Common myeloid progenitor, CD34-positive (primary cell): ENCODE data around the gene OR8D4. TPM values are rescaled to one million over a fixed set of nuclear protein-coding genes. Genes with fewer than 3 reads are reported as not detected.
"Not testable (repeated sequence)": the region's sequence is repeated elsewhere in the genome, so short reads cannot be mapped to it uniquely, and the experiment has no call there.

ENCODE experiments used
- CTCF ChIA-PET: fragments of 350-600 bp; sonication (Branson Sonifier 250); formaldehyde crosslinking; loops from one replicate; lab custom pipeline; 2021; ENCODE audit warnings: antibody characterized with exemption; lab: Charles Lee
- POLR2A ChIA-PET: fragments of 350-600 bp; sonication (Branson Sonifier 250); formaldehyde crosslinking; loops from one replicate; lab custom pipeline; 2021; ENCODE audit warnings: antibody characterized with exemption; lab: Charles Lee
- DNase-seq, 3 donors: peaks; one replicate each; pipeline versions ENCODE4 v3.0.0 to v3.0.0-alpha.2; 2013
- H3K27ac ChIP-seq, 2 experiments: 1 replicate in 1 of 2; 2 replicates in 1 of 2; pipeline ENCODE4 v1.7.0; 2013; ENCODE audit warnings: inconsistent platforms in 2 of 2, low read length in 2 of 2, mild to moderate bottlenecking in 2 of 2, low read depth in 1 of 2, moderate library complexity in 1 of 2; ENCODE audit not compliant: severe bottlenecking in 2 of 2, insufficient read depth in 1 of 2, poor library complexity in 1 of 2
- H3K27me3 ChIP-seq, 5 experiments: replicated peaks in 2 of 5; 1 replicate in 3 of 5; 2 replicates in 2 of 5; pipeline versions ENCODE4 v1.6.1 to v1.7.0; 2013; ENCODE audit warnings: low read length in 4 of 5, mild to moderate bottlenecking in 2 of 5, moderate library complexity in 2 of 5, inconsistent platforms in 1 of 5; ENCODE audit not compliant: insufficient read depth in 5 of 5, control insufficient read depth in 4 of 5
- H3K36me3 ChIP-seq, 4 experiments: 1 replicate in 2 of 4; 2 replicates in 2 of 4; pipeline versions ENCODE4 v1.6.1 to v1.7.0; 2013; ENCODE audit warnings: low read length in 3 of 4, control low read depth in 1 of 4, mild to moderate bottlenecking in 1 of 4; ENCODE audit not compliant: control insufficient read depth in 4 of 4, insufficient read depth in 4 of 4
- H3K4me1 ChIP-seq, 4 experiments: 1 replicate in 3 of 4; 2 replicates in 1 of 4; pipeline versions ENCODE4 v1.6.1 to v1.7.1; 2013; ENCODE audit warnings: low read length in 3 of 4, mild to moderate bottlenecking in 3 of 4, control low read depth in 1 of 4, inconsistent platforms in 1 of 4, moderate library complexity in 1 of 4; ENCODE audit not compliant: control insufficient read depth in 4 of 4, insufficient read depth in 4 of 4; ENCODE audit errors: control extremely low read depth in 1 of 4
- H3K4me3 ChIP-seq, 7 experiments: 1 replicate in 4 of 7; 2 replicates in 3 of 7; pipeline versions ENCODE4 v1.5.1 to v1.7.0; 2013; ENCODE audit warnings: mild to moderate bottlenecking in 7 of 7, low read length in 6 of 7, moderate library complexity in 6 of 7, inconsistent platforms in 2 of 7, low read depth in 2 of 7, control low read depth in 1 of 7; ENCODE audit not compliant: insufficient read depth in 4 of 7, control insufficient read depth in 1 of 7; ENCODE audit errors: extremely low read depth in 1 of 7
- H3K9me3 ChIP-seq, 5 experiments: 1 replicate in 4 of 5; 2 replicates in 1 of 5; pipeline versions ENCODE4 v1.6.1 to v1.7.1; 2013; ENCODE audit warnings: low read length in 4 of 5, mild to moderate bottlenecking in 2 of 5, inconsistent platforms in 1 of 5, low read depth in 1 of 5, moderate library complexity in 1 of 5; ENCODE audit not compliant: control insufficient read depth in 4 of 5, insufficient read depth in 2 of 5; ENCODE audit errors: control extremely low read depth in 1 of 5
- WGBS: methylation state at CpG from one replicate; pipeline ENCODE4 v1.1.5; 2013; ENCODE audit not compliant: insufficient coverage; 5-methylcytosine and 5-hydroxymethylcytosine counted together
- polyA plus RNA-seq: library from polyadenylated mRNA; unstranded; fragments of 120-200 nt; gene quantifications from one replicate; pipeline ENCODE4 v1.2.1, GENCODE V29; 2013

Gene OR8D4
- polyA plus RNA-seq, result not detected

DNA sequence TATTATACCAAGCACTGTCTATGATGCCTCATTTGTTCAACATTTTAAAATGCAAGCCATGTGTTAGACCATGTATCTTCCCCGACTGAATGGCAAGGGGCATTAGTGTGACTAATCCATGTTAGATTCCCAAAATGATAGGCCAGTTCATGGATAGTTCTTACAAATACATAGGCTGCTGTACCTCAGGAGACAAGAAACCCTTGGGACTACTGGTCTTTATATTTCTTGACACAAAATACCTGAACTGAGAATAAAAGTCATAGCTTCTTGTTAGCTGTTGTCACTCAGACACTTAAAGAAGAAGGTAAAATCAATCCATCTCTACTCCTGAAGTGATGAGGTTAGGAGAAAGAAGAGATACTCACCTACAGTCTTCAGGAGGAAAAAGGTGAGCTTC, at the start of gene OR8D4:
OR8D4 (plus strand) TSS at position 301 of the 400 bp plus-strand sequence. CDS start 4,265 bp downstream, outside the sequence.
- H3K27me3 ChIP-seq, result no peaks in the 10 kb centered on the region
- H3K4me1 ChIP-seq, result peaks cover 0 to 4% (median 0%) of the 10 kb centered on the region in 4 experiments
- 91% methylated on average over 1 of the region's 1 CpG for WGBS
- no peaks in the 10 kb centered on the region for H3K36me3 ChIP-seq
- DNase-seq, result no peak
- H3K27ac ChIP-seq, result no peak within 1 kb of the TSS
- CTCF ChIA-PET, result no interaction called here
- no peaks in the 10 kb centered on the region for H3K9me3 ChIP-seq
- H3K4me3 ChIP-seq, result no peak within 1 kb of the TSS
- POLR2A ChIA-PET, result no interaction called here

DNA sequence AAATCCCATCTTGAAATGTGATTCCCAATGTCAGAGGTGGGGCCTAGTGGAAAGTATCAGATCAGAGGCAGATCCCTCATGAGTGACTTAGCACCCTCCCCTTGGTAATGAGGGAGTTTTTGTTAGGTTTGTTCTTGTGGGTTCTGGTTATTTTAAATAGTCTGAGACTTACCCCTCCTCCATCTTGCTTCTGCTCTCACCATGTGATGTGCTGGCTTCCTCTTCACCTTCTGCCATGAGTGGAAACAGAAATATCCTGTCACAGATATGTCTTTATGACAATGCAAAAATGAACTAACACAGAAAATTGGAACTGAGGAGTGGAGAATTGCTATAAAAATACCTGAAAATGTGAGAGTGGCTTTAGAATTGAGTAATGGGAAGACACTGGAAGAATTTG, 49.6 kb upstream of the OR8D4 start:
- Histone ChIP-seq H3K27me3 (no peaks in the 10 kb centered on the region), H3K27ac (no peak overlapping the region), H3K4me1 (peaks cover 0 to 12% (median 5%) of the 10 kb centered on the region in 4 experiments), H3K36me3 (no peaks in the 10 kb centered on the region), H3K4me3 (no peak overlapping the region), H3K9me3 (peaks cover 0 to 4% (median 0%) of the 10 kb centered on the region in 5 experiments)
- peak in 2 of 3 donors; percentile 53 to 76 for DNase-seq
- CTCF ChIA-PET, result no interaction called here
- POLR2A ChIA-PET, result no interaction called here

DNA sequence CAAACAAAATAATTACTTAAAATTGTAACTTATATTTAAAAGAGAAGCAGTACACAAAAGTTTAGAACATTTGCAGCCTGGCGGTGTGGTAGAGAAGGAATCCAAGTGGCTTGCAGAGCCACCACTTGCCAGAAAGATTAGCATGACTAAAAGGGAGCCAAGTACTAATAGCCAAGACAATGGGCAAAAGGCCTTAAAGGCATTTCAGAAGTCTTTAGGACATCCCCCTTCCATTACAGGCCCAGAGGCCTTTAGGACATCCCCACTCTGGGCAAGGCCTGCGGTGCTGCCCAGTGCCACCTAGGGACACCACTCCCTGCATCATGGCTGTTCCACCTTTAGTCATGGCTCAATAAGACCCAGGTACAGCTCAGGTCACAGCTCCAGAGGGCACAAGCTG, 48.9 kb upstream of the OR8D4 start:
- no peak overlapping the region for H3K4me3 ChIP-seq
- H3K4me1 ChIP-seq, result peaks cover 0 to 12% (median 5%) of the 10 kb centered on the region in 4 experiments
- H3K27ac ChIP-seq, result no peak overlapping the region
- ChIA-PET CTCF (no interaction called here), POLR2A (no interaction called here)
- no peaks in the 10 kb centered on the region for H3K36me3 ChIP-seq
- 100% methylated on average over 2 of the region's 2 CpGs for WGBS
- no peak for DNase-seq
- H3K27me3 ChIP-seq, result no peaks in the 10 kb centered on the region
- peaks cover 0 to 4% (median 0%) of the 10 kb centered on the region in 5 experiments for H3K9me3 ChIP-seq

DNA sequence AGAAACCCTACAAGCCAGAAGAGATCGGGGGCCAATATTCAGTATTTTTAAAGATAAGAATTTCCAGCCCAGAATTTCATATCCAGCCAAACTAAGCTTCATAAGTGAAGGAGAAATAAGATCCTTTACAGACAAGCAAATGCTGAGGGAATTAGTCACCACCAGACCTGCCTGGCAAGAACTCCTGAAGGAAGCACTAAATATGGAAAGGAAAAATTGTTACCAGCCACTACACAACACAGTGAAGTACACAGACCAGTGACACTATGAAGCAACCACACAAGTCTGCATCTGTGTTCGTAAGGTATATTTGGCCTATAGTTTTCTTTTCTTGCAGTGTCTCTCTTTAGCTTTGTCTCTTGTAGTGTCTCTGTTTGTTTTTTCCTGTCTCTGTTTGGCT, 45.5 kb upstream of the OR8D4 start:
- DNase-seq, result no peak
- ChIA-PET POLR2A (interaction anchor here (0.6 kb wide), 1 partner anchor 480 kb away, joined by 3 read pairs; no protein-coding TSS in a partner anchor), CTCF (no interaction called here)
- Histone ChIP-seq H3K9me3 (peaks cover 0 to 4% (median 0%) of the 10 kb centered on the region in 5 experiments), H3K4me1 (peaks cover 0 to 12% (median 5%) of the 10 kb centered on the region in 4 experiments), H3K27ac (no peak overlapping the region), H3K27me3 (no peaks in the 10 kb centered on the region), H3K36me3 (no peaks in the 10 kb centered on the region), H3K4me3 (no peak overlapping the region)
- no CpG with 5 or more reads among the region's 2 CpGs for WGBS

DNA sequence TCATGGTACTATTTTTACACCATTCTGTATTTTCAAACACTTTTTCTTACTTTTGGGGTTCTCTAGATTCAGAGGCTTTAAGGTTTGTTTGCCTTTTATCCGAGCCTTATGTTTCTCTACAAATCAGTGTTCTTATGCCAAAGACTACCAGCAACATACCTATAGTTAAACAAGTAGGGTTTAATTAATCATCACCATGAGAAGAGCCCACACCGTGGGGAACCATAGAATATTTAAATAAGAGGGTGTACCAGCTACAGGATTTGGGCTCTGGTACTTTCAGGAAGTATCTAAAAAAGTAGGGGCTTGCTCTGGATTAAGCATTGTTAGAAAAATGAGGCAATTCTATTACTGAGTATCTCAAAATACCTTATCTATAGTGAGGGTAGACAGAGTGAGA, 42.2 kb upstream of the OR8D4 start:
- no peaks in the 10 kb centered on the region for H3K36me3 ChIP-seq
- H3K27ac ChIP-seq, result no peak overlapping the region
- POLR2A ChIA-PET, result no interaction called here
- DNase-seq, result no peak
- WGBS, result 60% methylated on average over 1 of the region's 2 CpGs
- H3K27me3 ChIP-seq, result peaks cover 0 to 2% (median 0%) of the 10 kb centered on the region in 5 experiments
- no peaks in the 10 kb centered on the region for H3K4me1 ChIP-seq
- CTCF ChIA-PET, result no interaction called here
- peaks cover 0 to 2% (median 0%) of the 10 kb centered on the region in 5 experiments for H3K9me3 ChIP-seq
- no peak overlapping the region for H3K4me3 ChIP-seq

DNA sequence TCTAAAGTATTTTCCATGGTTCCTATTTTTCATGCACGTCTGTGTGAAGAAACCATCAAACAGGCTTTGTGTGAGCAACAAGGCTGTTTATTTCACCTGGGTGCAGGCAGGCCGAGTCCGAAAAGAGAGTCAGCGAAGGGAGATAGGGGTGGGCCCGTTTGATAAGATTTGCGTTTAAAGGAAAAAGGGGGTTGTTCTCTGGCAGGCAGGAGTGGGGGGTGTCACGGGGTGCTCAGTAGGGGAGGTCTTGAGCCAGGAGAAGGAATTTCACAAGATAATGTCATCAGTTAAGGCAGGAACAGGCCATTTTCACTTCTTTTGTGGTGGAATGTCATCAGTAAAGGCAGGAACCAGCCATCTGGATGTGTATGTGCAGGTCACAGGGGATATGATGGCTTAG, 36.7 kb upstream of the OR8D4 start:
- POLR2A ChIA-PET, H3K4me3 ChIP-seq, H3K27ac ChIP-seq, H3K4me1 ChIP-seq, H3K36me3 ChIP-seq, H3K27me3 ChIP-seq, DNase-seq, CTCF ChIA-PET, H3K9me3 ChIP-seq: not testable (repeated sequence)
- WGBS, result 75% methylated on average over 4 of the region's 7 CpGs

DNA sequence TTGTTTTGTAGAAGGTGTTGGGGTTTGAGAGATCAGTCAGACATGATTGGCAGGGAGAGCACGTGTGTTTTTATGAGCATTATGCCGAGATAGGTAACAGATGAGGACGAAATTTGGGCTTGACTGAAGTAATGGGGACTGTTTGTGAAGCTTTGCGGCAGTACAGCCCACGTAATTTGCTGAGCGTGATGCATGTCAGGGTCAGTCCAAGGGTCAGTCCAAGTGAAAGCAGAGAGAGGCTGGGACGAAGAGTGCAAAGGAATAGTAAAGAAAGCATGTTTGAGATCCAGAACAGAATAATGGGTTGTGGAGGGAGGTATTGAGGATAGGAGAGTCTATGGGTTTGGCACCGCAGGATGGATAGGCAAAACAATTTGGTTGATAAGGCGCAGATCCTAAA, 34.2 kb upstream of the OR8D4 start:
- H3K27me3 ChIP-seq, H3K4me1 ChIP-seq, POLR2A ChIA-PET, H3K4me3 ChIP-seq, H3K36me3 ChIP-seq, H3K27ac ChIP-seq, CTCF ChIA-PET, H3K9me3 ChIP-seq, DNase-seq: not testable (repeated sequence)
- 92% methylated on average over 9 of the region's 9 CpGs for WGBS
